GM23338 (cell line): Measurements from ENCODE around the gene DNAJB8.

ENCODE experiments used
- CREB1 ChIP-seq: fragments of 250-450 bp; sonication (Bioruptor Pico); IDR thresholded peaks from 2 replicates; pipeline ENCODE4 v1.5.0; 2020; ENCODE audit warnings: low read depth, mild to moderate bottlenecking, moderate library complexity
- CTCF ChIP-seq, 2 experiments: fragments of 200-600 bp in 1 of 2; sonication (generic) in 1 of 2; conservative IDR thresholded peaks; 2 replicates each; pipeline versions ENCODE4 v1.5.1 to v1.6.1; 2016 to 2017; ENCODE audit warnings: antibody characterized with exemption in 2 of 2, low read depth in 2 of 2, mild to moderate bottlenecking in 2 of 2, moderate library complexity in 1 of 2
- EZH2 ChIP-seq: fragments of 200-600 bp; sonication (generic); IDR thresholded peaks from one replicate; pipeline ENCODE4 v1.8.0; 2017; ENCODE audit warnings: antibody characterized with exemption, mild to moderate bottlenecking, low read depth; ENCODE audit not compliant: unreplicated experiment
- POLR2AphosphoS5 ChIP-seq: IDR thresholded peaks from 2 replicates; pipeline ENCODE4 v1.6.1; 2016; ENCODE audit warnings: antibody characterized with exemption, low read depth
- REST ChIP-seq: IDR thresholded peaks from one replicate; pipeline ENCODE4 v1.6.1; 2018; ENCODE audit warnings: antibody characterized with exemption; ENCODE audit not compliant: unreplicated experiment
- ZNF331 ChIP-seq: fragments of 250-450 bp; sonication (Bioruptor Pico); IDR thresholded peaks from 2 replicates; pipeline ENCODE4 v1.5.0; 2020; ENCODE audit warnings: low read depth, mild to moderate bottlenecking, moderate library complexity

- TF ChIP-seq REST (no peak), CTCF (conservative IDR thresholded peaks at IDR 0.05; ENCODE audit: low read depth in 2 of 2) (no peak), POLR2AphosphoS5 (no peak), EZH2 (peak; percentile 78), ZNF331 (CRISPR knock-in tag) (no peak), CREB1 (CRISPR knock-in tag) (no peak)
Measured at GRCh38 chr3:128496019-128496601, 29.4 kb upstream of the DNAJB8 start.
